ENCODE data around the gene CEMIP. TPM values are rescaled to one million over a fixed set of nuclear protein-coding genes. Genes with fewer than 3 reads are reported as not detected.

CEMIP gene
- total and polyA plus RNA-seq, 10 of the 15 experiments (the other 5 are each of a cell fraction or from before 2014, with no cell fraction given): 0.01 to 0.44 (median 0.16) TPM; not detected in 6

GRCh38 chr15:80974914-80975313 is 195.7 kb downstream of the CEMIP start:
- no peaks in the 10 kb centered on the region for H3K4me1 ChIP-seq (ENCODE audit: control insufficient read depth, insufficient read depth, low read length)
- SMC1A ChIA-PET (ENCODE audit: uncharacterized antibody, unreplicated experiment): interaction anchor here (0.6 to 2.0 kb wide), 7 partner anchors 15 to 291 kb away, joined by 3 to 14 read pairs (median 3); no protein-coding TSS in a partner anchor
- peaks cover 1 to 3% of the 10 kb centered on the region in 2 experiments; a peak in 3 of 4 replicates for H3K36me3 ChIP-seq (ENCODE audit: control insufficient read depth in 2 of 2, insufficient read depth in 2 of 2, low read length in 1 of 2)
- 100% methylated on average over 3 of the region's 4 CpGs for WGBS (ENCODE audit: insufficient coverage, insufficient replicate concordance, low lambda C conversion rate, missing lambda C conversion rate)
- POLR2A ChIA-PET: interaction anchor here (0.6 to 1.0 kb wide), 2 partner anchors 291 to 1142 kb away, joined by 3 read pairs; no protein-coding TSS in a partner anchor
- no peak overlapping the region for H3K4me2 ChIP-seq (ENCODE audit: control insufficient read depth, insufficient read depth)
- DNase-seq (ENCODE audit: low read depth, low spot score) (no peak), ATAC-seq (no peak), FAIRE-seq (no peak)
- no peak overlapping the region for H3K4me3 ChIP-seq
- CTCF ChIA-PET: interaction anchor here (0.6 to 2.2 kb wide), 7 partner anchors 8 to 518 kb away, joined by 3 to 22 read pairs (median 3); no protein-coding TSS in a partner anchor
- H4K20me1 ChIP-seq (ENCODE audit: control insufficient read depth, insufficient read depth): no peaks in the 10 kb centered on the region
- H2AFZ ChIP-seq (ENCODE audit: control insufficient read depth, low read depth, low read length): no peak overlapping the region
- H3K9ac ChIP-seq (ENCODE audit: control insufficient read depth, insufficient read depth, low read length): no peak overlapping the region
- no peaks in the 10 kb centered on the region for H3K79me2 ChIP-seq (ENCODE audit: control insufficient read depth, insufficient read depth, low read length)
- no peaks in the 10 kb centered on the region for H3K27me3 ChIP-seq (replicated peaks in 1 of 2; ENCODE audit: control insufficient read depth in 2 of 2, insufficient read depth in 2 of 2, low read length in 1 of 2)
- BruUV-seq (replicated peaks): no TSS peak
- in situ Hi-C loops (cut with MboI) (loop anchor here (5.0 kb wide), 1 partner anchor 518 kb away; no protein-coding TSS in a partner anchor), intact Hi-C loops (cut with micrococcal nuclease; ENCODE audit: unreplicated experiment) (no loop called here)
- H3K9me3 ChIP-seq (replicated peaks; ENCODE audit: control insufficient read depth, insufficient read depth, low read length): no peaks in the 10 kb centered on the region
- TF ChIP-seq, protein P1, sequence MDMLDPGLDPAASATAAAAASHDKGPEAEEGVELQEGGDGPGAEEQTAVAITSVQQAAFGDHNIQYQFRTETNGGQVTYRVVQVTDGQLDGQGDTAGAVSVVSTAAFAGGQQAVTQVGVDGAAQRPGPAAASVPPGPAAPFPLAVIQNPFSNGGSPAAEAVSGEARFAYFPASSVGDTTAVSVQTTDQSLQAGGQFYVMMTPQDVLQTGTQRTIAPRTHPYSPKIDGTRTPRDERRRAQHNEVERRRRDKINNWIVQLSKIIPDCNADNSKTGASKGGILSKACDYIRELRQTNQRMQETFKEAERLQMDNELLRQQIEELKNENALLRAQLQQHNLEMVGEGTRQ (IDR thresholded peaks at IDR 0.05; ENCODE audit: borderline replicate concordance, low read depth, low read length): no peak
- TF ChIP-seq CREB1 (IDR thresholded peaks at IDR 0.05; ENCODE audit: low read depth) (no peak), RB1 (IDR thresholded peaks at IDR 0.05; ENCODE audit: borderline replicate concordance) (no peak), SUPT20H (IDR thresholded peaks at IDR 0.05; ENCODE audit: borderline replicate concordance, control insufficient read depth, low read depth, low read length) (no peak), CBFB (IDR thresholded peaks at IDR 0.05; ENCODE audit: low read depth) (no peak), ZNF622 (IDR thresholded peaks at IDR 0.05) (no peak), ASH2L (IDR thresholded peaks at IDR 0.05; ENCODE audit: borderline replicate concordance, low read depth) (no peak), CHD4 (IDR thresholded peaks at IDR 0.05) (no peak), NFYA (IDR thresholded peaks at IDR 0.05; ENCODE audit: borderline replicate concordance, low read depth, low read length) (no peak)
- TF ChIP-seq, protein P2, sequence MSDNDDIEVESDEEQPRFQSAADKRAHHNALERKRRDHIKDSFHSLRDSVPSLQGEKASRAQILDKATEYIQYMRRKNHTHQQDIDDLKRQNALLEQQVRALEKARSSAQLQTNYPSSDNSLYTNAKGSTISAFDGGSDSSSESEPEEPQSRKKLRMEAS (IDR thresholded peaks at IDR 0.05; ENCODE audit: low read depth, low read length): no peak
- RAD21 ChIA-PET (ENCODE audit: unreplicated experiment): interaction anchor here (1.0 to 4.2 kb wide), 4 partner anchors 15 to 291 kb away, joined by 3 to 31 read pairs (median 4); no protein-coding TSS in a partner anchor
- no peak overlapping the region for H3K27ac ChIP-seq (ENCODE audit: control insufficient read depth, insufficient read depth)

All from GM12878 (cell line).